Body of pancreas (tissue), 4 donors: ENCODE measurements around the gene ZNF675. TPM values are rescaled to one million over a fixed set of nuclear protein-coding genes. Genes with fewer than 3 reads are reported as not detected.
"Not testable (repeated sequence)": the region's sequence is repeated elsewhere in the genome, so short reads cannot be mapped to it uniquely, and the experiment has no call there.

Source experiments
- ATAC-seq: fragments of 150-250 bp; one replicate; pipeline ENCODE4 v1.9.1; 2016
- DNase-seq, 4 donors: peaks; one replicate each; pipeline ENCODE4 v3.0.0-alpha.2; 2019
- H3K27ac ChIP-seq, 4 donors: fragments of 200-600 bp; sonication (generic); 1 replicate in 3 of 4; 2 replicates in 1 of 4; pipeline versions ENCODE4 v1.5.1 to v1.6.1; 2016 to 2019; ENCODE audit warnings: mild to moderate bottlenecking in 1 of 4, mixed read lengths in 1 of 4, moderate library complexity in 1 of 4
- H3K27me3 ChIP-seq, 2 donors: fragments of 200-600 bp; sonication (generic); one replicate each; pipeline ENCODE4 v1.6.0; 2016; ENCODE audit warnings: mild to moderate bottlenecking in 1 of 2
- H3K36me3 ChIP-seq, 2 donors: fragments of 200-600 bp; sonication (generic); replicated peaks in 1 of 2; 2 replicates each; pipeline ENCODE4 v1.5.1; 2016; ENCODE audit warnings: low read depth in 2 of 2; ENCODE audit not compliant: insufficient read depth in 1 of 2
- H3K4me1 ChIP-seq: fragments of 200-600 bp; sonication (generic); one replicate; pipeline ENCODE4 v1.6.0; 2016
- H3K4me3 ChIP-seq, 2 donors: fragments of 200-600 bp; sonication (generic); 1 replicate in 1 of 2; 2 replicates in 1 of 2; pipeline ENCODE4 v1.5.1; 2016 to 2019
- H3K9me3 ChIP-seq, 3 donors: fragments of 200-600 bp; sonication (generic); 1 replicate in 2 of 3; 2 replicates in 1 of 3; pipeline ENCODE4 v1.5.1; 2016
- POLR2A ChIP-seq, 3 donors: fragments of 450-650 bp; IDR thresholded peaks; one replicate each; pipeline ENCODE4 v1.6.1; 2016; ENCODE audit warnings: antibody characterized with exemption in 3 of 3, mild to moderate bottlenecking in 2 of 3
- WGBS, 2 donors: methylation state at CpG; one replicate each; pipeline ENCODE4 v1.1.5; 2017; 5-methylcytosine and 5-hydroxymethylcytosine counted together
- intact Hi-C: fragments of 100-400 bp; cut with DNase I; formaldehyde crosslinking; loops from one replicate; pipeline ENCODE4 v1.15.1; 2023
- total RNA-seq, 2 donors: library from RNA; depleted of rRNA; stranded (reverse); fragments of >200 nt; gene quantifications; one replicate each; pipeline ENCODE4 v1.1.0, GENCODE V29; 2016
- TF ChIP-seq, protein P1 (sequence below), 7 experiments: fragments of 450-650 bp in 4 of 7; fragments of 200-600 bp in 3 of 7; sonication (generic) in 3 of 7; IDR thresholded peaks; one replicate each; pipeline ENCODE4 v1.5.1; 2016 to 2019; ENCODE audit warnings: antibody characterized with exemption in 7 of 7

The ZNF675 gene
- total RNA-seq, 2 donors from 2014 or later = 3.0 to 6.5 TPM

DNA sequence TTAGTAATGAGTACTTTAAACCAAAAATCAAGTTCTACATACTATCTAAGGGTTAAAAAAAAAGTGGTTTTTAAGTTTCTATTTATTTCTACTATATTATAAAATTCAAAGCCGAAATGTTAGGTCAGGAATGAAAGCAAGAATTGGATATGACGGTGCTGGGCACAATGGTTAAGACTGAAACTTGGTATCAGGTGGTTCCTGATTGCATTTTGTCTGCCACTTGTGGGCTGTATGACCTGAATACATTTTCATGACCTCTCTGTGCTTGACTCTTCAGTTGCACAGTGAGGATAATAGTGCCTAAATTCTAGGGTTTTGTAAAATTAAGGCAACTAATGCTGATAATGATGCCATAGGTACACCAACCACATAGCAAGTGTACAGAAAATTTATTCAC, 22.3 kb upstream of the ZNF675 start:
- H3K27ac ChIP-seq = no peak overlapping the region
- no peaks in the 10 kb centered on the region for H3K27me3 ChIP-seq
- no peaks in the 10 kb centered on the region for H3K9me3 ChIP-seq
- H3K4me1 ChIP-seq = no peaks in the 10 kb centered on the region
- TF ChIP-seq POLR2A (IDR thresholded peaks at IDR 0.05) = no peak
- TF ChIP-seq, protein P1, sequence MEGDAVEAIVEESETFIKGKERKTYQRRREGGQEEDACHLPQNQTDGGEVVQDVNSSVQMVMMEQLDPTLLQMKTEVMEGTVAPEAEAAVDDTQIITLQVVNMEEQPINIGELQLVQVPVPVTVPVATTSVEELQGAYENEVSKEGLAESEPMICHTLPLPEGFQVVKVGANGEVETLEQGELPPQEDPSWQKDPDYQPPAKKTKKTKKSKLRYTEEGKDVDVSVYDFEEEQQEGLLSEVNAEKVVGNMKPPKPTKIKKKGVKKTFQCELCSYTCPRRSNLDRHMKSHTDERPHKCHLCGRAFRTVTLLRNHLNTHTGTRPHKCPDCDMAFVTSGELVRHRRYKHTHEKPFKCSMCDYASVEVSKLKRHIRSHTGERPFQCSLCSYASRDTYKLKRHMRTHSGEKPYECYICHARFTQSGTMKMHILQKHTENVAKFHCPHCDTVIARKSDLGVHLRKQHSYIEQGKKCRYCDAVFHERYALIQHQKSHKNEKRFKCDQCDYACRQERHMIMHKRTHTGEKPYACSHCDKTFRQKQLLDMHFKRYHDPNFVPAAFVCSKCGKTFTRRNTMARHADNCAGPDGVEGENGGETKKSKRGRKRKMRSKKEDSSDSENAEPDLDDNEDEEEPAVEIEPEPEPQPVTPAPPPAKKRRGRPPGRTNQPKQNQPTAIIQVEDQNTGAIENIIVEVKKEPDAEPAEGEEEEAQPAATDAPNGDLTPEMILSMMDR (IDR thresholded peaks at IDR 0.05) = no peak
- ATAC-seq (no peak), DNase-seq (no peak)
- 30 to 32% methylated on average over 2 of the region's 2 CpGs for WGBS, 2 donors
- no peak overlapping the region for H3K4me3 ChIP-seq
- H3K36me3 ChIP-seq = no peaks in the 10 kb centered on the region
- intact Hi-C loops = no loop called here

DNA sequence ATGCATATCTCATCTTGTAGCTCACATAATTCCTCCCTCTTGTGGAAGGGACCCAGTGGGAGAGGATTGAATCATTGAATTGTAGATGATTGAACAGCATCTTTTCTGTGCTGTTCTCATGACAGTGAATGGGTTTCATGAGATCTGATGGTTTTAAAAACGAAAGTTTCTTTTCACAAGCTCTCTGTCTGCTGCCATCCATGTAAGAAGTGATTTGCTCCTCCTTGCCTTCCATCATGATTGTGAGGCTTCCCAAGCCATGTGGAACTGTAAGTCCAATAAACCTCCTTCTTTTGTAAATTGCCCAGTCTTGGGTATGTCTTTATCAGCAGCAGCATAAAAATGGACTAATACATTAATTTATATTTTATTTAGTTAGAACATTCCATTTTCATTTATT, 19.6 kb upstream of the ZNF675 start:
- no peaks in the 10 kb centered on the region for H3K36me3 ChIP-seq
- TF ChIP-seq, protein P1 (IDR thresholded peaks at IDR 0.05) = no peak
- TF ChIP-seq POLR2A (IDR thresholded peaks at IDR 0.05) = no peak
- H3K4me3 ChIP-seq = no peak overlapping the region
- 60 to 62% methylated on average over 1 of the region's 1 CpG for WGBS, 2 donors
- no peaks in the 10 kb centered on the region for H3K4me1 ChIP-seq
- intact Hi-C loops = no loop called here
- DNase-seq (no peak), ATAC-seq (no peak)
- H3K27ac ChIP-seq = no peak overlapping the region
- no peaks in the 10 kb centered on the region for H3K9me3 ChIP-seq
- H3K27me3 ChIP-seq = no peaks in the 10 kb centered on the region

DNA sequence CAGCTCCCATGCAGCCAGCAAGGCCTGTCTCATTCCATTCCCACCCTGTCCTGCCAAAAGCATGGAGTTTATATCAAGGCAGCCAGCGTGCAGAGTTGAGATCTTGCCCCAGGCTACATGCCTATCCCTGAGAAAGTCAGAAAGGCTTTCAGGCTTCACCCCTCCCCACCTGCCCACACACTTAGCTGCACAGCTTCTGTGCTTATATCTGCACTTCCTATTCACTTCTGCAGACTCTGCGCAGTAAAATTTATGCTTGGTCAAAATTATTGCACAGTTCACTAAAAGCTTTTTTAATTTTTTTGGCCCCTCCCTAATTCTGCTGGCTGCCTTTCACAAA, 12.5 kb upstream of the ZNF675 start:
- no peak for DNase-seq
- Histone ChIP-seq H3K27ac (no peak overlapping the region), H3K27me3 (no peaks in the 10 kb centered on the region), H3K4me3 (no peak overlapping the region), H3K9me3 (peaks cover 0 to 4% (median 0%) of the 10 kb centered on the region in 3 donors), H3K4me1 (no peaks in the 10 kb centered on the region), H3K36me3 (no peaks in the 10 kb centered on the region)
- intact Hi-C loops = no loop called here
- WGBS, 2 donors = 73 to 78% methylated on average over 2 of the region's 2 CpGs
- no peak for ATAC-seq
- TF ChIP-seq, protein P1 (IDR thresholded peaks at IDR 0.05) = no peak
- TF ChIP-seq POLR2A (IDR thresholded peaks at IDR 0.05) = no peak

DNA sequence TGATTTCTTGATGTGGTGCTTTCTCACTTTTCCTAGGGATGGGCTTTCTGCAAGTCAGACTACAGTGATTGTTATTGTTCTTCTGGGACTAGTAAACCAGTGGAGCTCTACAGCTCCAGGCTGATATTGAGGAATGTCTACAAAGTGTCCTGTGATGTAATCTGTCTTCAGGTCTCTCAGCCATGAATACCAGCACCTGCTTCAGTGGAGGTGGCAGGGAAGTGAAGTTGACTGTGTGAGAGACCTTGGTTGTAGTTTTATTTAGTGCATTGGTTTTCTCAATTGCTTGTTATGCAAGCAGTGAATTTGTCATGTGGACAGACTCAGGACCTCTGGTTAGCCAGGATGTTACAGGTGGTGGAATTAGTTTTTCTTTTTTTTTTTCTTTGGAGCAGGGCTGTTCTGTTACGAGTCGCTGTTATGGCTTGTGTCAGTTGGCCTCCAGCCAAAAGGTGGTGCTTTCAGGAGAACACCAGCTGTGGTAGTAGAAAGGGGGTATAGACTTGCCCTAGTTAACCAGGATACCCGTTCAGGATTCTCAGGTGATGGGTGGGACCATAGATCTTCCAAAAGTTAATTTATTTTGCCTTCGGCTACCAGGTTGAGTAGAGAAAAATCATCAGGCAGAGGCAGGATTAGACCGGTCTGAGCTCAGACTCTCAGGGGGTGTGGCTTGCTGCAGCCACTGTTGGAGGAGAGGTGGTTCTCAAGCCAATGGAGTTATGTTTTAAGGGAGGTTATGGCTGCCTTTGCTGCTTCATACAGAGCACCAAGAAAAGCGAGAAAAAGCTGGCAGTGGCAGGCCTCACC, 11.9 kb upstream of the ZNF675 start:
- Histone ChIP-seq H3K9me3 (peaks cover 0 to 4% (median 0%) of the 10 kb centered on the region in 3 donors), H3K4me1 (no peaks in the 10 kb centered on the region), H3K36me3 (no peaks in the 10 kb centered on the region), H3K27ac (no peak overlapping the region), H3K27me3 (no peaks in the 10 kb centered on the region), H3K4me3 (no peak overlapping the region)
- intact Hi-C loops = no loop called here
- DNase-seq (peak in 3 of 4 donors; percentile 13 to 30 (median 18)), ATAC-seq (no peak)
- TF ChIP-seq, protein P1 (IDR thresholded peaks at IDR 0.05) = no peak
- TF ChIP-seq POLR2A (IDR thresholded peaks at IDR 0.05) = no peak
- 57 to 71% methylated on average over 6 of the region's 6 CpGs for WGBS, 2 donors

DNA sequence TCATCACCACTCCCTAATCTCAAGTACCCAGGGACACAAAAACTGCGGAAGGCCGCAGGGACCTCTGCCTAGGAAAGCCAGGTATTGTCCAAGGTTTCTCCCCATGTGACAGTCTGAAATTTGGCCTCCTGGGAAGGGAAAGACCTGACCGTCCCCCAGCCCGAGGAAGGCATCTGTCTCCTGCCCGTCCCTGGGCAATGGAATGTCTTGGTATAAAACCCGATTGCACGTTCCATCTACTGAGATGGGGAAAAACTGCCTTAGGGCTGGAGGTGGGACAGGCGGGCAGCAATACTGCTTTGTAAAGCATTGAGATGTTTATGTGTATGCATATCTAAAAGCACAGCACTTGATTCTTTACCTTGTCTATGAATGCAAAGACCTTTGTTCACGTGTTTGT, 5.9 kb upstream of the ZNF675 start:
- H3K27me3 ChIP-seq, intact Hi-C loops, H3K27ac ChIP-seq, ATAC-seq, H3K36me3 ChIP-seq, DNase-seq, H3K4me1 ChIP-seq, H3K9me3 ChIP-seq, H3K4me3 ChIP-seq: not testable (repeated sequence)
- 39 to 53% methylated on average over 9 of the region's 9 CpGs for WGBS, 2 donors
